ENCODE measurements around the gene MKNK2. TPM values are rescaled to one million over a fixed set of nuclear protein-coding genes. Genes with fewer than 3 reads are reported as not detected.
"Not testable (repeated sequence)": the region's sequence is repeated elsewhere in the genome, so short reads cannot be mapped to it uniquely, and the experiment has no call there.

MKNK2 gene
- 10 to 100 TPM; 33.0 to 95.2 (median 50.9) TPM for total RNA-seq

- Histone ChIP-seq H3K4me1 (replicated peaks in 1 of 2) (peaks cover 22 to 35% of the 10 kb centered on the region in 2 donors), H3K4me3 (peak within 1 kb of the TSS; percentile 65 to 93 (median 77)), H3K27ac (peak within 1 kb of the TSS; percentile 56 to 88)
- ATAC-seq (replicated peaks in 6 of 8) = peak; percentile 62 to 84 (median 79)
- in situ Hi-C loops (cut with MboI; ENCODE audit: low pct_unique_long_range_greater_than_20kb in 2 of 9, low sequenced_read_pairs in 9 of 9, unreplicated experiment in 9 of 9) = no loop called here
- WGBS, 10 experiments = 0 to 80% (median 13%) methylated on average over 1 to 29 of the region's 93 CpGs; no CpG with 5 or more reads in 4 of the 10 experiments
These were observed at the start of gene MKNK2 for GRCh38 chr19:2050991-2051772. MKNK2 (minus strand) TSS chr19:2051244; CDS start chr19:2050851, 393 bp downstream.

- in situ Hi-C loops (cut with MboI; ENCODE audit: low pct_unique_long_range_greater_than_20kb in 2 of 9, low sequenced_read_pairs in 9 of 9, unreplicated experiment in 9 of 9) = no loop called here
- no peak overlapping the region for H3K4me3 ChIP-seq
These were observed 49.6 kb upstream of the MKNK2 start for GRCh38 chr19:2100719-2101061.

GRCh38 chr19:2099937-2100718 lies 49.1 kb upstream of the MKNK2 start:
- Histone ChIP-seq H3K4me3 (no peak overlapping the region), H3K4me1 (replicated peaks in 1 of 2) (peaks cover 2 to 5% of the 10 kb centered on the region in 2 donors), H3K27ac (no peak overlapping the region)
- ATAC-seq (replicated peaks in 6 of 8) = no peak
- WGBS, 10 experiments = 88 to 100% (median 98%) methylated on average over 4 to 15 of the region's 39 CpGs; no CpG with 5 or more reads in 5 of the 10 experiments
- in situ Hi-C loops (cut with MboI; ENCODE audit: low pct_unique_long_range_greater_than_20kb in 2 of 9, low sequenced_read_pairs in 9 of 9, unreplicated experiment in 9 of 9) = no loop called here

More at GRCh38 chr19:2100719-2101061, 49.6 kb upstream of the MKNK2 start:
- H3K4me1 ChIP-seq (replicated peaks in 1 of 2) = peaks cover 0 to 2% of the 10 kb centered on the region in 2 donors
- no peak for ATAC-seq (replicated peaks in 6 of 8)
- no peak overlapping the region for H3K27ac ChIP-seq
- WGBS, 10 experiments = 89 to 100% (median 96%) methylated on average over 1 to 9 of the region's 11 CpGs; no CpG with 5 or more reads in 6 of the 10 experiments

- 79% methylated on average over 2 of the region's 16 CpGs; no CpG with 5 or more reads in 9 of the 10 experiments for WGBS, 10 experiments
- no peak for ATAC-seq (replicated peaks in 6 of 8)
- Histone ChIP-seq H3K4me3 (no peak overlapping the region), H3K4me1 (replicated peaks in 1 of 2) (peaks cover 8 to 10% of the 10 kb centered on the region in 2 donors), H3K27ac (no peak overlapping the region)
- in situ Hi-C loops (cut with MboI; ENCODE audit: low pct_unique_long_range_greater_than_20kb in 2 of 9, low sequenced_read_pairs in 9 of 9, unreplicated experiment in 9 of 9) = no loop called here
These were observed 48.0 kb upstream of the MKNK2 start for GRCh38 chr19:2099054-2099501.

GRCh38 chr19:2097886-2098327 lies 46.9 kb upstream of the MKNK2 start:
- Histone ChIP-seq H3K4me1 (replicated peaks in 1 of 2) (peaks cover 8 to 10% of the 10 kb centered on the region in 2 donors), H3K27ac (no peak overlapping the region), H3K4me3 (no peak overlapping the region)
- WGBS, 10 experiments = 67 to 100% methylated on average over 1 to 9 of the region's 23 CpGs; no CpG with 5 or more reads in 8 of the 10 experiments
- in situ Hi-C loops (cut with MboI; ENCODE audit: low pct_unique_long_range_greater_than_20kb in 2 of 9, low sequenced_read_pairs in 9 of 9, unreplicated experiment in 9 of 9) = no loop called here
- ATAC-seq (replicated peaks in 6 of 8) = no peak

- in situ Hi-C loops (cut with MboI; ENCODE audit: low pct_unique_long_range_greater_than_20kb in 2 of 9, low sequenced_read_pairs in 9 of 9, unreplicated experiment in 9 of 9) = no loop called here
- peak in 1 of 8 experiments; percentile 0 for ATAC-seq (replicated peaks in 6 of 8)
- H3K27ac ChIP-seq = no peak overlapping the region
- 60 to 80% methylated on average over 1 to 4 of the region's 30 CpGs; no CpG with 5 or more reads in 8 of the 10 experiments for WGBS, 10 experiments
- peaks cover 8 to 10% of the 10 kb centered on the region in 2 donors for H3K4me1 ChIP-seq (replicated peaks in 1 of 2)
- H3K4me3 ChIP-seq = peak overlapping the region; percentile 19 to 77 (median 30)
These were observed 46.3 kb upstream of the MKNK2 start for GRCh38 chr19:2097203-2097885.

GRCh38 chr19:2096480-2097202 lies 45.6 kb upstream of the MKNK2 start, which contains the start of gene IZUMO4:
IZUMO4 (plus strand) TSS chr19:2096915; CDS start chr19:2096946, 31 bp downstream.
- H3K27ac ChIP-seq = peak within 1 kb of the TSS; percentile 87 to 92
- in situ Hi-C loops (cut with MboI; ENCODE audit: low pct_unique_long_range_greater_than_20kb in 2 of 9, low sequenced_read_pairs in 9 of 9, unreplicated experiment in 9 of 9) = no loop called here
- WGBS, 10 experiments = 0% methylated on average over 7 of the region's 70 CpGs; no CpG with 5 or more reads in 9 of the 10 experiments
- H3K4me1 ChIP-seq (replicated peaks in 1 of 2) = peaks cover 8 to 10% of the 10 kb centered on the region in 2 donors
- H3K4me3 ChIP-seq = peak within 1 kb of the TSS; percentile 48 to 77 (median 75)
- peak; percentile 78 to 89 (median 84) for ATAC-seq (replicated peaks in 6 of 8)

- 0% methylated on average over 7 of the region's 56 CpGs; no CpG with 5 or more reads in 9 of the 10 experiments for WGBS, 10 experiments
- Histone ChIP-seq H3K27ac (peak within 1 kb of the TSS; percentile 87 to 92), H3K4me1 (replicated peaks in 1 of 2) (peaks cover 8 to 10% of the 10 kb centered on the region in 2 donors), H3K4me3 (peak within 1 kb of the TSS; percentile 48 to 77 (median 75))
- in situ Hi-C loops (cut with MboI; ENCODE audit: low pct_unique_long_range_greater_than_20kb in 2 of 9, low sequenced_read_pairs in 9 of 9, unreplicated experiment in 9 of 9) = no loop called here
- peak in 7 of 8 experiments; percentile 29 to 86 (median 83) for ATAC-seq (replicated peaks in 6 of 8)
These were observed 45.0 kb upstream of the MKNK2 start, which contains the start of gene MOB3A for GRCh38 chr19:2096034-2096479. MOB3A (minus strand) TSS chr19:2096326; CDS start chr19:2078560, 17,766 bp downstream.

- WGBS, 10 experiments = 91 to 100% (median 100%) methylated on average over 2 to 10 of the region's 13 CpGs; no CpG with 5 or more reads in 3 of the 10 experiments
- H3K4me1 ChIP-seq (replicated peaks in 1 of 2) = peaks cover 6 to 10% of the 10 kb centered on the region in 2 donors
- H3K4me3 ChIP-seq; H3K27ac ChIP-seq; ATAC-seq (replicated peaks in 6 of 8); in situ Hi-C loops (cut with MboI; ENCODE audit: low pct_unique_long_range_greater_than_20kb in 2 of 9, low sequenced_read_pairs in 9 of 9, unreplicated experiment in 9 of 9): not testable (repeated sequence)
These were observed 41.0 kb upstream of the MKNK2 start for GRCh38 chr19:2091926-2092525.

GRCh38 chr19:2089727-2090053 lies 38.6 kb upstream of the MKNK2 start:
- H3K4me1 ChIP-seq (replicated peaks in 1 of 2) = peaks cover 2 to 4% of the 10 kb centered on the region in 2 donors
- H3K27ac ChIP-seq = no peak overlapping the region
- in situ Hi-C loops (cut with MboI; ENCODE audit: low pct_unique_long_range_greater_than_20kb in 2 of 9, low sequenced_read_pairs in 9 of 9, unreplicated experiment in 9 of 9) = no loop called here
- WGBS, 10 experiments = 60% methylated on average over 1 of the region's 2 CpGs; no CpG with 5 or more reads in 9 of the 10 experiments
- no peak for ATAC-seq (replicated peaks in 6 of 8)
- H3K4me3 ChIP-seq = no peak overlapping the region

- no peak overlapping the region for H3K4me3 ChIP-seq
- ATAC-seq (replicated peaks in 6 of 8) = peak in 4 of 8 experiments; percentile 22 to 43 (median 24)
- in situ Hi-C loops (cut with MboI; ENCODE audit: low pct_unique_long_range_greater_than_20kb in 2 of 9, low sequenced_read_pairs in 9 of 9, unreplicated experiment in 9 of 9) = no loop called here
- no peak overlapping the region for H3K27ac ChIP-seq
- H3K4me1 ChIP-seq (replicated peaks in 1 of 2) = no peaks in the 10 kb centered on the region
- WGBS, 10 experiments = 64 to 100% (median 74%) methylated on average over 2 to 12 of the region's 16 CpGs; no CpG with 5 or more reads in 3 of the 10 experiments
These were observed 38.1 kb upstream of the MKNK2 start for GRCh38 chr19:2089001-2089711.
